ENCODE results near the gene OR10D3. TPM values are rescaled to one million over a fixed set of nuclear protein-coding genes. Genes with fewer than 3 reads are reported as not detected.

OR10D3 gene
- total and polyA plus RNA-seq, 12 donors, result not detected

DNA sequence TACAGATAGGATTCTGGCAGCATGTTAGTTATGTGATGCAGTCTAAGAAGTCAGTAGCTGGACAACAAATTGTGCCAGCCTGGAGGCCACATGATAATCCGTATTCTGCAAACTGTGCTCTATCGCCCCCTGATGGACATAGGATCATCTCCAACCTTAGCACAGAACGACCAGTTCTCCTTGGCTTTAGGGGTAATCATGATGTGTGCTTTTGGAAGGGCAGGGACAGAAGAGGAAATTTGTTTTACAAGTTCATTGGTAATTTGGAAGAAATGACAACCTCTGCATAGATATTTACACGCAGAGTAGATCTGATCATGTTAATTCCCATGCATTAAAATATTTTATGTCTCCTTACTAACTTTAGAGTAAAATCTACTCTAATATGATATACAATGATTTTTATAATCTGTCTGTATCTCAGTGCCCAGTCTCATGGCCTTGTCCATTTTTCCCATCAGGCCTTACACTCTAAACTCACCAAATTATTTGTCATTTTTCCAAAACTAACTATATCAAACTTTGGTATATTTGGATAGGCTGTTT, 12.1 kb downstream of the OR10D3 start:
- DNase-seq (no peak), ATAC-seq (peak in 1 of 8 donors; percentile 68)
- no peaks in the 10 kb centered on the region for H3K27me3 ChIP-seq
- WGBS, 2 donors, result 24 to 26% methylated on average over 4 of the region's 4 CpGs
- H3K4me3 ChIP-seq, result no peak overlapping the region
- no peaks in the 10 kb centered on the region for H3K9me3 ChIP-seq
- intact Hi-C loops (cut with DNase I), result loop anchor here in 6 of 10 donors (2.0 to 10.0 kb wide), 2 partner anchors 120 to 124 kb away; no protein-coding TSS in a partner anchor
- TF ChIP-seq, protein P1, sequence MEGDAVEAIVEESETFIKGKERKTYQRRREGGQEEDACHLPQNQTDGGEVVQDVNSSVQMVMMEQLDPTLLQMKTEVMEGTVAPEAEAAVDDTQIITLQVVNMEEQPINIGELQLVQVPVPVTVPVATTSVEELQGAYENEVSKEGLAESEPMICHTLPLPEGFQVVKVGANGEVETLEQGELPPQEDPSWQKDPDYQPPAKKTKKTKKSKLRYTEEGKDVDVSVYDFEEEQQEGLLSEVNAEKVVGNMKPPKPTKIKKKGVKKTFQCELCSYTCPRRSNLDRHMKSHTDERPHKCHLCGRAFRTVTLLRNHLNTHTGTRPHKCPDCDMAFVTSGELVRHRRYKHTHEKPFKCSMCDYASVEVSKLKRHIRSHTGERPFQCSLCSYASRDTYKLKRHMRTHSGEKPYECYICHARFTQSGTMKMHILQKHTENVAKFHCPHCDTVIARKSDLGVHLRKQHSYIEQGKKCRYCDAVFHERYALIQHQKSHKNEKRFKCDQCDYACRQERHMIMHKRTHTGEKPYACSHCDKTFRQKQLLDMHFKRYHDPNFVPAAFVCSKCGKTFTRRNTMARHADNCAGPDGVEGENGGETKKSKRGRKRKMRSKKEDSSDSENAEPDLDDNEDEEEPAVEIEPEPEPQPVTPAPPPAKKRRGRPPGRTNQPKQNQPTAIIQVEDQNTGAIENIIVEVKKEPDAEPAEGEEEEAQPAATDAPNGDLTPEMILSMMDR (IDR thresholded peaks at IDR 0.05), result peak in 8 of 9 donors; percentile 9 to 68 (median 40)
- no peak overlapping the region for H3K27ac ChIP-seq
- no peaks in the 10 kb centered on the region for H3K36me3 ChIP-seq
- H3K4me1 ChIP-seq, result peaks cover 0 to 6% (median 0%) of the 10 kb centered on the region in 9 donors

DNA sequence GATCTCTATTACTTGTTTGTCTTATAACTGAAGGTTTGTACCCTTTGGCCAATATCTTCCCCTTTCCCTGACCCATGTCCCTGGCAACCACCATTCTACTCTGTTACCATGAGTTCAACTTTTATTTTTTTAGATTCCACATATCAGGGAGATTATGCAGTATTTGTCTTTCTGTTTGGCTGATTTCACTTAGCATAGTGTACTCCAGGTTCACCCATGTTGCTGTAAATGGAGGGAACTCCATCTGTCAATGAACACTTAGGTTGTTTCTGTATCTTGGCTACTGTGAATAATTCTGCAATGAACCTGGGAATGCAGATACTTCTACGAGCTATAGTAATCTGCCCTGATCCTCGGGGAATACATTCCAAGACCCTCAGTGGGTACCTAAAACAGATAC, 14.9 kb downstream of the OR10D3 start:
- peaks cover 0 to 6% (median 0%) of the 10 kb centered on the region in 11 donors for H3K9me3 ChIP-seq
- no peak for ATAC-seq
- TF ChIP-seq, protein P1 (IDR thresholded peaks at IDR 0.05), result no peak
- intact Hi-C loops (cut with DNase I), result loop anchor here in 5 of 10 donors (10.0 kb wide), 1 partner anchor 123 kb away; no protein-coding TSS in a partner anchor
- H3K4me3 ChIP-seq, result no peak overlapping the region
- 75 to 79% methylated on average over 2 of the region's 2 CpGs for WGBS, 2 donors
- no peaks in the 10 kb centered on the region for H3K36me3 ChIP-seq
- no peak overlapping the region for H3K27ac ChIP-seq
- DNase-seq, result no peak
- peaks cover 0 to 6% (median 0%) of the 10 kb centered on the region in 9 donors for H3K4me1 ChIP-seq
- H3K27me3 ChIP-seq, result no peaks in the 10 kb centered on the region

DNA sequence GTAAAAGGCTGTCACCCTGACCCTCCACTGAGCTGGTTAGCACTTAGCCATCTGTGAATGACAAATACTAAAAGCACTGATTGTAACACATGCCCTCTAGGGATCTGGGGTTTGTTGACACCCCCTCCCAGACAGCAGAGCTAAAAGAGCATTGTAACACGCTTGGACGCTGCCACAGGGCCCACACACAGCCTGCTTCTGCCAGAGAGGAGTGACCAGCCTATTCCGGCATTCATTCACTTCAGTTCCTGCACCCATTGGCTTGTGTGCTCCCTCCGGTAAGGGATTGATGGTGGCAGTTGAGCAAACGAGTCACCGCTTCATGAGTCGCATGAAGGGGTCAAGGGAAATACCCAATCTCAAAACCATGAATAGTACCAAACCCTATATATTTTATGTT, 15.8 kb downstream of the OR10D3 start:
- Histone ChIP-seq H3K27ac (no peak overlapping the region), H3K4me1 (no peaks in the 10 kb centered on the region), H3K4me3 (no peak overlapping the region), H3K36me3 (no peaks in the 10 kb centered on the region), H3K27me3 (no peaks in the 10 kb centered on the region), H3K9me3 (peaks cover 0 to 6% (median 0%) of the 10 kb centered on the region in 11 donors)
- intact Hi-C loops (cut with DNase I), result loop anchor here in 5 of 10 donors (10.0 kb wide), 1 partner anchor 124 kb away; no protein-coding TSS in a partner anchor
- no peak for DNase-seq
- TF ChIP-seq, protein P1 (IDR thresholded peaks at IDR 0.05), result no peak
- ATAC-seq, result no peak
- 89 to 91% methylated on average over 7 of the region's 7 CpGs for WGBS, 2 donors

DNA sequence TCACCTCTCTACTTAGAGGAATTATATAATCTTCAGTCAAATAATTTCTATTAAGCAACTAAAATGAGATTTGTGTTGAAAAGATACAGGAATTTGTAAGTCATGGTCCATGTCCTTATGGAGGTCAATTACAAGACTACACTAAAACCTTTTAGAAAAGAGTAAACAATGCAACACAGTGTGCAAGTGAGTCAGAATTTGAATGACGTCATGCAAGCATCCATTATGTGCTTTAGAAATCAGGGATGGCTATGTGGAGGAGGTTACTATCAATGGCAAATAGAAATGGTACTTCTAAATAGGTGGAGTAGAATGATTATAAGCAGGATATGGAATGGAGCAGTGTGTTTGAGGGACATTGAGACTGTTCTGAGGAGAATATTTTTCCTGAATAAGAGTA, 16.6 kb downstream of the OR10D3 start:
- DNase-seq, result no peak
- intact Hi-C loops (cut with DNase I), result loop anchor here in 5 of 10 donors (10.0 kb wide), 1 partner anchor 125 kb away; no protein-coding TSS in a partner anchor
- TF ChIP-seq, protein P1 (IDR thresholded peaks at IDR 0.05), result no peak
- no peaks in the 10 kb centered on the region for H3K36me3 ChIP-seq
- H3K9me3 ChIP-seq, result peaks cover 0 to 6% (median 0%) of the 10 kb centered on the region in 11 donors
- no peak overlapping the region for H3K27ac ChIP-seq
- WGBS, 2 donors, result 68 to 71% methylated on average over 1 of the region's 1 CpG
- H3K4me1 ChIP-seq, result no peaks in the 10 kb centered on the region
- H3K27me3 ChIP-seq, result no peaks in the 10 kb centered on the region
- H3K4me3 ChIP-seq, result no peak overlapping the region
- no peak for ATAC-seq
